Gastroesophageal sphincter (tissue), 3 donors: ENCODE measurements around the gene BPIFB6.

Experiments used
- EP300 ChIP-seq: sonication (generic); formaldehyde crosslinking; IDR thresholded peaks from one replicate; pipeline ENCODE4 v1.6.1; 2017; ENCODE audit warnings: antibody characterized with exemption, mild to moderate bottlenecking
- POLR2A ChIP-seq, 2 donors: fragments of 450-650 bp; IDR thresholded peaks; one replicate each; pipeline ENCODE4 v1.6.1; 2017; ENCODE audit warnings: antibody characterized with exemption in 2 of 2, mild to moderate bottlenecking in 2 of 2, moderate library complexity in 1 of 2
- POLR2AphosphoS5 ChIP-seq: sonication (generic); formaldehyde crosslinking; IDR thresholded peaks from one replicate; pipeline ENCODE4 v1.6.1; 2017; ENCODE audit warnings: antibody characterized with exemption
- TF ChIP-seq, protein P1 (sequence below), 4 experiments: fragments of 200-600 bp in 2 of 4; fragments of 450-650 bp in 2 of 4; sonication (generic) in 1 of 4; IDR thresholded peaks; one replicate each; pipeline ENCODE4 v1.5.1; 2017 to 2019; ENCODE audit warnings: antibody characterized with exemption in 4 of 4, mild to moderate bottlenecking in 2 of 4, moderate library complexity in 2 of 4

DNA sequence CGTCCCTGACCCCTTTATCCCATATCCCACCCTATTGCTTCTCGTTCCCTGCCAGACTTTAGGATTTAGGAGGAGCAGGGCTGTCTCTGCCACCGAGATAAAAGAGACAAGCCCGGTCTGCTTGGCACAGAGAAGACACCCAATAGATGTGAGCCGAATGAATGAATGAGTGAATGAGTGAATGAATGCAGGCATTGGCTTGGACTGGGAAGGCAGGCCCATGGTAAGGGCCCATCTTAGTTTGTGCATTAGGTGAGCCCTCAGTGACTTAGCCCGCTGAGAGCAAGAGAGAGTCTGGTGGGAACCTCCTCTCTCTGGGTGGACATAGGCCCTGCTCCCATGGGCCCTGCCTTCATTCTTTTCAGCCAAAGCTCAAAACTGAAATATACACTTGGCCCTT is 879 bp upstream of the BPIFB6 start:
- TF ChIP-seq POLR2AphosphoS5, result no peak
- TF ChIP-seq, protein P1, sequence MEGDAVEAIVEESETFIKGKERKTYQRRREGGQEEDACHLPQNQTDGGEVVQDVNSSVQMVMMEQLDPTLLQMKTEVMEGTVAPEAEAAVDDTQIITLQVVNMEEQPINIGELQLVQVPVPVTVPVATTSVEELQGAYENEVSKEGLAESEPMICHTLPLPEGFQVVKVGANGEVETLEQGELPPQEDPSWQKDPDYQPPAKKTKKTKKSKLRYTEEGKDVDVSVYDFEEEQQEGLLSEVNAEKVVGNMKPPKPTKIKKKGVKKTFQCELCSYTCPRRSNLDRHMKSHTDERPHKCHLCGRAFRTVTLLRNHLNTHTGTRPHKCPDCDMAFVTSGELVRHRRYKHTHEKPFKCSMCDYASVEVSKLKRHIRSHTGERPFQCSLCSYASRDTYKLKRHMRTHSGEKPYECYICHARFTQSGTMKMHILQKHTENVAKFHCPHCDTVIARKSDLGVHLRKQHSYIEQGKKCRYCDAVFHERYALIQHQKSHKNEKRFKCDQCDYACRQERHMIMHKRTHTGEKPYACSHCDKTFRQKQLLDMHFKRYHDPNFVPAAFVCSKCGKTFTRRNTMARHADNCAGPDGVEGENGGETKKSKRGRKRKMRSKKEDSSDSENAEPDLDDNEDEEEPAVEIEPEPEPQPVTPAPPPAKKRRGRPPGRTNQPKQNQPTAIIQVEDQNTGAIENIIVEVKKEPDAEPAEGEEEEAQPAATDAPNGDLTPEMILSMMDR (IDR thresholded peaks at IDR 0.05), result no peak
- TF ChIP-seq POLR2A (IDR thresholded peaks at IDR 0.05), result no peak
- no peak for TF ChIP-seq EP300
